Colonic mucosa (tissue), 4 donors: ENCODE results near the gene IFNL3. TPM values are rescaled to one million over a fixed set of nuclear protein-coding genes. Genes with fewer than 3 reads are reported as not detected.

Experiments
- DNase-seq: peaks from one replicate; pipeline ENCODE4 v3.0.0-alpha.2; 2020
- H3K27ac ChIP-seq: fragments of 200-600 bp; one replicate; pipeline ENCODE4 v1.8.0; 2021
- H3K27me3 ChIP-seq: fragments of 200-600 bp; one replicate; pipeline ENCODE4 v1.8.0; 2021
- H3K36me3 ChIP-seq: fragments of 200-600 bp; one replicate; pipeline ENCODE4 v1.8.0; 2021
- H3K4me1 ChIP-seq: fragments of 200-600 bp; one replicate; pipeline ENCODE4 v1.8.0; 2021; ENCODE audit warnings: mild to moderate bottlenecking
- H3K4me3 ChIP-seq: fragments of 200-600 bp; one replicate; pipeline ENCODE4 v1.8.0; 2021
- H3K9ac ChIP-seq, 2 donors: one replicate each; pipeline ENCODE4 v1.7.0; 2013; ENCODE audit warnings: control low read depth in 2 of 2, low read depth in 2 of 2, low read length in 2 of 2
- H3K9me3 ChIP-seq: fragments of 200-600 bp; one replicate; pipeline ENCODE4 v1.8.0; 2021
- CTCF ChIP-seq: fragments of 200-600 bp; IDR thresholded peaks from one replicate; pipeline ENCODE4 v1.8.0; 2022; ENCODE audit warnings: antibody characterized with exemption, mild to moderate bottlenecking
- intact Hi-C: fragments of 100-400 bp; cut with DNase I; formaldehyde crosslinking; loops from one replicate; pipeline ENCODE4 v1.14.1; 2022
- total RNA-seq, 2 donors: library from RNA; stranded (reverse); fragmentation: NEBNext Ultra II Directional in 1 of 2; extraction: Animal tissue kit (Norgen Biotek cat#: 25700) in 1 of 2; gene quantifications; one replicate each; pipeline ENCODE4 v1.2.1, GENCODE V29; 2021
- donor health status: healthy.
- donor health status: DM: no; HTN: no; CAD: no.
- donor health status: DM: no; HTN: no; CAD: no.

The IFNL3 gene
- total RNA-seq, 2 donors from 2014 or later = not detected

DNA sequence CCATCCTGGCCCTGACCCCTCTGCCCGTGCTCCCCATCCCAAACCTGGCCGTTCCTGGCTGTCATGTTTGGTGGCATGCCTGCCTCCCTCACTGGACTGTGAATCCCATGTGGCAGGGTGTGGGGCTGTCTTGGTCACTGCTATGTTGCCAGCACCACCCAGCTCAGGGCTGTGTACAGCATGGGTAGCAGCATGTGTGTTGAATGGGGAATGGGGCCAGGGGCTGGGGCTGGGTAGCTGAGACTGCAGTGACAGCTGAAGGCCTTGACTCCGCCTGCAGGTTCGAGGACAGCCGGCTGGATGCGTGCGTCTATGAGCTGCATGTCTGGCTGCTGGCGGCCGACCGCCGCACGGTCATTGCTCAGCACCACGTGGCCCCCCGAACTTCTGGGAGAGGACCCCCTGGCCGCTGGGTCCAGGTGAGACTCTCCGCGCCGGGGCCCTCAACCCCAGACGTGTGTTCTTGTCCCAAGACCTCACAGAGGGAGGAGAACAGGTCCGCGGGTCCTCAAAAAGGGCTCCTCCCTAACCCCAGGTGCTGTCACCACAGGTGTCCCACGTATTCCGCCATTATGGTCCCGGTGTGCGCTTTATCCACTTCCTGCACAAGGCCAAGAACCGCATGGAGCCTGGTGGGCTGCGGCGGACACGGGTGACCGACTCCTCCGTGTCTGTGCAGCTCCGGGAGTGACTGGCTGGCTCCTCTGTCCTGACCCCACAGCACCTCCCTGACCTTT, 44.6 kb downstream of the IFNL3 start:
- Histone ChIP-seq H3K36me3 (no peaks in the 10 kb centered on the region), H3K27ac (no peak overlapping the region), H3K4me1 (peaks cover 4% of the 10 kb centered on the region), H3K27me3 (peaks cover 67% of the 10 kb centered on the region), H3K9ac (no peak overlapping the region), H3K4me3 (no peak overlapping the region), H3K9me3 (no peaks in the 10 kb centered on the region)
- intact Hi-C loops = no loop called here
- no peak for TF ChIP-seq CTCF
- DNase-seq = no peak

DNA sequence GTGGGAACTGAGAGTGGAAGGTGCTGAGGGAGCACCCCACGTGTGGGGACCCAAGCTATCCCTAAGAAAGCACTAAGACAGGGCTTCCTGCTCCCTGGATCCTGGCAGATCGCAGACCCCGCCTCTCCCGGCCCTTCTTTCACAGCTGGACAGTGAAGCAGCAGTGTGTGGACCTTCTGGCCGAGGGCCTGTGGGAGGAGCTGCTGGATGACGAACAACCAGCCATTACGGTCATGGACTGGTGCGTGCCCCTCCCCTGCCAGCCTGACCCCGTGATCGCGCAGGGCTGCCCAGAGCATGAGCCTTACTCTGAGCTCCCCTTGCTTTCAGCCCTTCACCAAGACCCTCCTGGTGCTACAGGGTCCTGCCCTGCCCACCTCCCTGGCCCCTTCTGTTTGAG, 45.8 kb downstream of the IFNL3 start:
- TF ChIP-seq CTCF = no peak
- intact Hi-C loops = no loop called here
- Histone ChIP-seq H3K4me3 (no peak overlapping the region), H3K27ac (no peak overlapping the region), H3K9ac (no peak overlapping the region), H3K36me3 (no peaks in the 10 kb centered on the region), H3K9me3 (no peaks in the 10 kb centered on the region), H3K27me3 (peaks cover 55% of the 10 kb centered on the region), H3K4me1 (peaks cover 4% of the 10 kb centered on the region)
- DNase-seq = no peak

DNA sequence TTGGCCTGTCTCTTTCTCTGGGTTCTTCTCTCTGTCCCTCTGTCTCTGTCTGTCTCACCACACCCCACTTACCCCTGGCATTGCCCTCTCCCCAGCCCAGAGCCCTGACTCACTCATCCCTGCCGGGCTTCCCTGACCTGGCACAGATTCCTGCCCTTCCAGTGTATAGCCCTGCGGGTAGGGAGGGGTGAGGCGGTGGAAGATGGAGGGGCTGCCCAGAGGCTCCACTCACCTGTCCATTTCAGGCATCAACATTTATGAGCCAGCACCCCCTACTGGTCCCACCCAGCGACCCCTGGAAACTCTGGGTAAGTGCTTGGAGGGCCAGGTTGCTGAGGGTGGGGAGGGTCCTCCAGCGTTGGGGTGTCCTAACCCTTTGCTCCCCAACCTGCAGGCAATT, 47.0 kb downstream of the IFNL3 start:
- peaks cover 4% of the 10 kb centered on the region for H3K4me1 ChIP-seq
- no peak for DNase-seq
- no peak overlapping the region for H3K4me3 ChIP-seq
- no peak overlapping the region for H3K9ac ChIP-seq
- intact Hi-C loops = no loop called here
- no peak overlapping the region for H3K27ac ChIP-seq
- H3K27me3 ChIP-seq = peaks cover 43% of the 10 kb centered on the region
- no peaks in the 10 kb centered on the region for H3K36me3 ChIP-seq
- TF ChIP-seq CTCF = no peak
- H3K9me3 ChIP-seq = no peaks in the 10 kb centered on the region

DNA sequence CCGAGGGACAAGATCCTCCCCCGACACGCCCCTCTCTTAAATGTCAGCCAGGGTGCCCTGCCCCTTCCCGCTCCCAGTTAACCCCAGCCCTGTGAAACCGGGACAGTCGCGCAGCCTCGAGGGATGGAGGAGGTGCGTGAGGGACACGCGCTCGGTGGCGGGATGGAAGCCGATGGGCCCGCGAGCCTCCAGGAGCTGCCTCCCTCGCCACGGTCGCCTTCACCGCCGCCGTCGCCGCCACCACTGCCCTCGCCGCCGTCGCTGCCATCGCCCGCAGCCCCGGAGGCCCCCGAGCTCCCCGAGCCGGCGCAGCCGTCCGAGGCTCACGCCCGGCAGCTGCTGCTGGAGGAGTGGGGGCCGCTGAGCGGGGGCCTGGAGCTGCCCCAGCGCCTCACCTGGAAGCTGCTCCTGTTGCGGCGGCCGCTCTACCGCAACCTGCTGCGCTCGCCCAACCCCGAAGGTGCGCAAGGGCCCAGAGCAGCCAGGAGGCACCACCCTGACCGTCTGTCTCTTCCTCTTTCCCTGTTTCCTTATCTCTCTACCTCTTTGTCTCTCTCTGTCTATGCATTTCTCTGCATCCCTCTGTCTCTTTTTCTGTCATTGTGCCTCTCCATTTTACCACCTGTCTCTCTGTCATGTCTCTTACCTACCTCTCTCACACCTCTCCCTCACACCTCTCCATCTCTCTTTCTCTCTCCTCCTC, 47.8 kb downstream of the IFNL3 start, which contains the start of gene NCCRP1:
Gene NCCRP1, plus strand, starts transcription at position 105 of the 703 bp plus-strand sequence. Its CDS starts 19 bp downstream, at position 124.
- TF ChIP-seq CTCF = no peak
- intact Hi-C loops = no loop called here
- DNase-seq = no peak
- Histone ChIP-seq H3K9ac (no peak within 1 kb of the TSS), H3K27me3 (peaks cover 39% of the 10 kb centered on the region), H3K36me3 (no peaks in the 10 kb centered on the region), H3K4me3 (no peak within 1 kb of the TSS), H3K27ac (no peak within 1 kb of the TSS), H3K9me3 (no peaks in the 10 kb centered on the region), H3K4me1 (peaks cover 4% of the 10 kb centered on the region)

DNA sequence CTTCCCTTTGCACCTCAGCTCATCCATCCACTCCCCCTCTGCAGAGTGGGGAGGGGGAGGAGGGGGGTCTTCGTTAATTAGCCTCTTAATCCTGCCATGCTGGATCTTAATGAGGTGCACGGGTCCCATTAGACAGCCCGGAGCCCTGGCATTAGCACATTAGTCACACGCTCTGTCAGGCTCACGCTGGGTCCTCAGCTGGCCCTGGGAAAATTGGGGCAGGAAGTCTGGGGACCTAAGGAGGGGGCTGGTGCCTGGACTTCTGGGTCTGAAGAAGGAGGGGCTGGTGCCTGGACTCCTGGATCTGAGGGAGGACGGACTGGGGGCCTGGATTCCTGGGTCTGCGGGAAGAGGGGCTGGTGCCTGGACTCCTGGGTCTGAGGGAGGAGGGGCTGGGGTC, 48.5 kb downstream of the IFNL3 start:
- no peaks in the 10 kb centered on the region for H3K36me3 ChIP-seq
- intact Hi-C loops = no loop called here
- no peak overlapping the region for H3K4me3 ChIP-seq
- H3K27me3 ChIP-seq = peaks cover 35% of the 10 kb centered on the region
- H3K27ac ChIP-seq = no peak overlapping the region
- TF ChIP-seq CTCF = no peak
- H3K9me3 ChIP-seq = no peaks in the 10 kb centered on the region
- DNase-seq = no peak
- peaks cover 4% of the 10 kb centered on the region for H3K4me1 ChIP-seq
- no peak overlapping the region for H3K9ac ChIP-seq
